HepG2 (cell line): Measurements from ENCODE around the gene KRT79. TPM values are rescaled to one million over a fixed set of nuclear protein-coding genes. Genes with fewer than 3 reads are reported as not detected.

Experiments
- ATAC-seq: fragments of 200-7000 bp; cut with Tn5 transposase; 3 replicates; pipeline ENCODE4 v1.9.1; 2020; ENCODE audit warnings: mild to moderate bottlenecking, moderate library complexity
- BruUV-seq: library from RNA; stranded (reverse); fragments of 400-500 nt; replicated peaks from 2 replicates; lab custom pipeline; 2021; lab: Mats Ljungman, UMichigan
- CTCF ChIA-PET: fragments of 300-600 bp; formaldehyde crosslinking; extraction: SDS; loops from one replicate; lab custom pipeline; 2021; ENCODE audit warnings: low total read pairs, inconsistent platforms, low intra/inter-chr PET ratio; lab: Yijun Ruan, JAX
- POLR2A ChIA-PET: fragments of 350-600 bp; sonication (Branson Sonifier 250); formaldehyde crosslinking; loops from one replicate; lab custom pipeline; 2020; ENCODE audit warnings: antibody characterized with exemption, inconsistent platforms; lab: Yijun Ruan, JAX
- DNase-seq: peaks from one replicate; pipeline ENCODE4 v3.0.0-alpha.2; 2015; ENCODE audit warnings: low spot score
- FAIRE-seq: peaks from 3 replicates; lab custom pipeline; 2011; peaks lifted over from hg19 to GRCh38; lab: Jason Lieb, UNC
- H2AFZ ChIP-seq: one replicate; pipeline ENCODE4 v1.6.1; 2011; ENCODE audit warnings: low read length, inconsistent platforms
- H3K27ac ChIP-seq: fragments of 300-600 bp; 3 replicates; pipeline ENCODE4 v1.8.0; 2011; ENCODE audit warnings: mixed run types, mild to moderate bottlenecking, mixed read lengths, low read length, inconsistent platforms; ENCODE audit not compliant: insufficient read depth; ENCODE audit errors: extremely low read length
- H3K27me3 ChIP-seq, 2 experiments: fragments of 200-600 bp in 1 of 2; 2 replicates in 1 of 2; 3 replicates in 1 of 2; pipeline versions ENCODE4 v1.6.0 to v1.8.0; 2011; ENCODE audit warnings: low read length in 2 of 2, mild to moderate bottlenecking in 2 of 2, moderate library complexity in 2 of 2, inconsistent platforms in 1 of 2; ENCODE audit not compliant: insufficient read depth in 2 of 2, control insufficient read depth in 1 of 2
- H3K36me3 ChIP-seq, 2 experiments: fragments of 200-600 bp in 1 of 2; replicated peaks in 1 of 2; 2 replicates in 1 of 2; 3 replicates in 1 of 2; pipeline versions ENCODE4 v1.5.1 to v1.8.0; 2011; ENCODE audit warnings: low read length in 2 of 2, inconsistent platforms in 1 of 2; ENCODE audit not compliant: insufficient read depth in 2 of 2, control insufficient read depth in 1 of 2
- H3K4me1 ChIP-seq: 2 replicates; pipeline ENCODE4 v1.5.1; 2012; ENCODE audit warnings: low read length, inconsistent platforms; ENCODE audit not compliant: insufficient read depth
- H3K4me2 ChIP-seq: 2 replicates; pipeline ENCODE4 v1.6.0; 2011; ENCODE audit warnings: low read depth, low read length, inconsistent platforms
- H3K4me3 ChIP-seq, 3 experiments: fragments of 200-600 bp in 1 of 3; sonication (generic), shearing (Covaris generic) in 1 of 3; replicated peaks in 1 of 3; 2 replicates each; pipeline ENCODE4 v1.5.1; 2011 to 2016; ENCODE audit warnings: low read length in 3 of 3, inconsistent platforms in 2 of 3, low read depth in 2 of 3, mild to moderate bottlenecking in 2 of 3, control low read depth in 1 of 3, mixed read lengths in 1 of 3; ENCODE audit not compliant: insufficient read depth in 1 of 3
- H3K79me2 ChIP-seq: one replicate; pipeline ENCODE4 v1.6.1; 2011; ENCODE audit warnings: low read length, inconsistent platforms; ENCODE audit not compliant: insufficient read depth
- H3K9ac ChIP-seq: 2 replicates; pipeline ENCODE4 v1.6.0; 2011; ENCODE audit warnings: mild to moderate bottlenecking, low read depth, low read length, inconsistent platforms; ENCODE audit not compliant: insufficient read depth
- H3K9me3 ChIP-seq: 2 replicates; pipeline ENCODE4 v1.5.1; 2012; ENCODE audit warnings: mild to moderate bottlenecking, low read length
- H4K20me1 ChIP-seq: 2 replicates; pipeline ENCODE4 v1.6.0; 2011; ENCODE audit warnings: inconsistent platforms, mild to moderate bottlenecking, low read length, moderate library complexity; ENCODE audit not compliant: insufficient read depth
- EEA1 ChIP-seq: sonication (generic); formaldehyde crosslinking; IDR thresholded peaks from 2 replicates; pipeline ENCODE4 v1.5.1; 2020; ENCODE audit warnings: mild to moderate bottlenecking, missing genetic modification reagents, borderline replicate concordance
- GABPB1 ChIP-seq: IDR thresholded peaks from 2 replicates; pipeline ENCODE4 v1.6.1; 2016; ENCODE audit warnings: mild to moderate bottlenecking, missing genetic modification reagents, moderate library complexity, missing compliant biosample characterization
- HNF4A ChIP-seq: sonication (generic); formaldehyde crosslinking; IDR thresholded peaks from 2 replicates; pipeline ENCODE4 v1.4.0; 2020; ENCODE audit warnings: missing genetic modification reagents
- HNRNPH1 ChIP-seq: fragments of 200-400 bp; formaldehyde crosslinking; optimal IDR thresholded peaks from 2 replicates; pipeline ENCODE3; 2017; ENCODE audit warnings: mild to moderate bottlenecking, low read depth, low read length
- JUND ChIP-seq: sonication (generic); formaldehyde crosslinking; IDR thresholded peaks from 2 replicates; pipeline ENCODE4 v1.8.0; 2022; ENCODE audit warnings: mild to moderate bottlenecking, missing genetic modification reagents
- KLF15 ChIP-seq: sonication (generic); formaldehyde crosslinking; IDR thresholded peaks from 2 replicates; pipeline ENCODE4 v1.8.1; 2023; ENCODE audit warnings: borderline replicate concordance, mild to moderate bottlenecking, inconsistent platforms, missing genetic modification reagents, mixed read lengths
- NFYB ChIP-seq: sonication (generic); formaldehyde crosslinking; IDR thresholded peaks from 2 replicates; pipeline ENCODE4 v1.4.0; 2020; ENCODE audit warnings: missing genetic modification reagents
- PITX1 ChIP-seq: sonication (generic); formaldehyde crosslinking; IDR thresholded peaks from 2 replicates; pipeline ENCODE4 v1.5.1; 2020; ENCODE audit warnings: mild to moderate bottlenecking, missing genetic modification reagents
- RAD21 ChIP-seq: fragments of 450-650 bp; formaldehyde crosslinking; IDR thresholded peaks from 2 replicates; pipeline ENCODE4 v1.5.0; 2020; ENCODE audit warnings: mild to moderate bottlenecking
- ZNF660 ChIP-seq: sonication (generic); formaldehyde crosslinking; IDR thresholded peaks from 2 replicates; pipeline ENCODE4 v1.5.1; 2020; ENCODE audit warnings: mild to moderate bottlenecking, low read depth, missing genetic modification reagents, borderline replicate concordance
- WGBS: methylation state at CpG from one replicate; pipeline ENCODE4 v1.1.6; 2017; ENCODE audit warnings: low lambda C conversion rate; 5-methylcytosine and 5-hydroxymethylcytosine counted together
- in situ Hi-C: cut with HindIII; loops from 2 replicates; pipeline ENCODE4 v1.10.0; 2017; ENCODE audit warnings: low pct_unique_long_range_greater_than_20kb; ENCODE audit not compliant: extremely low pct_ligation_motif_present
- intact Hi-C: fragments of 100-400 bp; cut with micrococcal nuclease; formaldehyde crosslinking; loops from one replicate; pipeline ENCODE4 v1.10.0; 2022; ENCODE audit not compliant: unreplicated experiment
- polyA plus RNA-seq, 8 experiments: library from polyadenylated mRNA; depleted of rRNA in 3 of 8; stranded (reverse) in 7 of 8; unstranded in 1 of 8; fragments of >200 nt; fragmentation: Illumina TruSeq in 4 of 8; extraction: Trizol in 4 of 8; gene quantifications; 2 replicates each; pipeline versions ENCODE4 v1.2.1 to v1.2.3, GENCODE V29; 2011 to 2016; ENCODE audit warnings: low read depth in 4 of 8, missing spikeins in 1 of 8, mixed read lengths in 1 of 8; ENCODE audit not compliant: insufficient read depth in 1 of 8
- total RNA-seq, 5 experiments: library from RNA; depleted of rRNA; stranded (reverse); fragments of >200 nt; fragmentation: Illumina TruSeq; extraction: Trizol; gene quantifications; 2 replicates each; pipeline ENCODE4 v1.2.3, GENCODE V29; 2016; ENCODE audit warnings: low read depth in 1 of 5
- TF ChIP-seq, protein P1 (sequence below): sonication (generic); formaldehyde crosslinking; IDR thresholded peaks from 2 replicates; pipeline ENCODE4 v1.4.0; 2020; ENCODE audit warnings: missing genetic modification reagents, borderline replicate concordance
- TF ChIP-seq, protein P2 (sequence below): IDR thresholded peaks from 2 replicates; pipeline ENCODE4 v1.6.1; 2016; ENCODE audit warnings: missing genetic modification reagents, missing compliant biosample characterization

The KRT79 gene
- total and polyA plus RNA-seq, 2 of the 13 experiments (the other 11 are each of a cell fraction or from before 2014, with no cell fraction given), result 0.09 TPM; not detected in 1

DNA sequence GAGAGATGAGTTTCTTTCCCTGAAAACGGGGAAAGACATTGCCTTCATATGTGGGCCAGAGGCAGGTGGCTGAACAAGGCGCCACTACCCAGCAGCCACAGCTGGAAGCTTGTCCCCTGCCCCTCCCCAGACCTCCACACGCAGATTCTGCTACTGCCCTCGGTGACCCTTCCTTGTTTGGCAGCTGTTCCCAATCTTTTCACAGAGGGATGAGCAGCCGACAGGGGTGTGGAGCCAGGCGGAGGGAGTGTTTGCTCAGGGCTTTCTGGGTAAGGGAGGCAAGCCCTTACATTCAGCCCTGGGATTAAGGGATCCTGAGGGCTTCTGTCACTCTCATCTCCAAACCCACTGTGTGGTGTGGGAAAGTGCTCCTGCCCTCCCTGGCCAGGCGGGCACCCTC is 15.7 kb downstream of the KRT79 start (continued):
- no peak for TF ChIP-seq KLF15 (CRISPR knock-in tag)
- TF ChIP-seq, all 625 proteins: peak for 0

DNA sequence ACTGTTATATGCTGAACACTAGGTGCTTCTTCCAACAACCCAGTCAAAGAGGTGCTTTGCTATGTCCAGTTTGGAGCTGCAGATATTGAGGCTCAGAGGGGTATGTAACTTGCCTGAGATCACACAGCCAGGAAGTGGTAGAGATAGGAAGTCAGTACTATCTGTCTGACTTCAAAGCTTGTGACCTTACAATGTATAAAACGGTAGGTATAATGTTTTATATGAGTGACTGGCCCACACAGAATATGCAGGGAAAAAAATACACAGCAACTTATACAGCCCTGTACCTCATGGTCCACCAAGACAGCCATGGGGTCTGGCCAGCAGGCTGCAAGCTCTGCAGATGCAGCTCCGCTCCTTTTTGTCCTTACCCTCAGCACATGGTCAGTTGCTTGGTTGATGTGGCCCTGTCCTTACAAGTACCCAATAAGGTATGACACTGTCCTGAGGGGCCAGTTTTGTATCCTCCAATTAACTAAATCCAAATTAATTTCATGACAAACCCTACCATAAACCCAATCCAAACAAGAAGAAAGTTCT is 16.3 kb downstream of the KRT79 start:
- intact Hi-C loops (no loop called here), in situ Hi-C loops (no loop called here)
- no peaks in the 10 kb centered on the region for H3K36me3 ChIP-seq
- H3K79me2 ChIP-seq, result no peaks in the 10 kb centered on the region
- no peak for DNase-seq
- no peak overlapping the region for H3K4me2 ChIP-seq
- no peaks in the 10 kb centered on the region for H3K9me3 ChIP-seq
- ChIA-PET POLR2A (no interaction called here), CTCF (no interaction called here)
- TF ChIP-seq HNRNPH1 (no peak), EEA1 (CRISPR knock-in tag) (no peak), GABPB1 (no peak), HNF4A (CRISPR knock-in tag) (no peak), JUND (CRISPR knock-in tag) (no peak), PITX1 (CRISPR knock-in tag) (no peak), RAD21 (CRISPR knock-in tag) (no peak), NFYB (CRISPR knock-in tag) (no peak), ZNF660 (no peak)
- TF ChIP-seq, protein P1, sequence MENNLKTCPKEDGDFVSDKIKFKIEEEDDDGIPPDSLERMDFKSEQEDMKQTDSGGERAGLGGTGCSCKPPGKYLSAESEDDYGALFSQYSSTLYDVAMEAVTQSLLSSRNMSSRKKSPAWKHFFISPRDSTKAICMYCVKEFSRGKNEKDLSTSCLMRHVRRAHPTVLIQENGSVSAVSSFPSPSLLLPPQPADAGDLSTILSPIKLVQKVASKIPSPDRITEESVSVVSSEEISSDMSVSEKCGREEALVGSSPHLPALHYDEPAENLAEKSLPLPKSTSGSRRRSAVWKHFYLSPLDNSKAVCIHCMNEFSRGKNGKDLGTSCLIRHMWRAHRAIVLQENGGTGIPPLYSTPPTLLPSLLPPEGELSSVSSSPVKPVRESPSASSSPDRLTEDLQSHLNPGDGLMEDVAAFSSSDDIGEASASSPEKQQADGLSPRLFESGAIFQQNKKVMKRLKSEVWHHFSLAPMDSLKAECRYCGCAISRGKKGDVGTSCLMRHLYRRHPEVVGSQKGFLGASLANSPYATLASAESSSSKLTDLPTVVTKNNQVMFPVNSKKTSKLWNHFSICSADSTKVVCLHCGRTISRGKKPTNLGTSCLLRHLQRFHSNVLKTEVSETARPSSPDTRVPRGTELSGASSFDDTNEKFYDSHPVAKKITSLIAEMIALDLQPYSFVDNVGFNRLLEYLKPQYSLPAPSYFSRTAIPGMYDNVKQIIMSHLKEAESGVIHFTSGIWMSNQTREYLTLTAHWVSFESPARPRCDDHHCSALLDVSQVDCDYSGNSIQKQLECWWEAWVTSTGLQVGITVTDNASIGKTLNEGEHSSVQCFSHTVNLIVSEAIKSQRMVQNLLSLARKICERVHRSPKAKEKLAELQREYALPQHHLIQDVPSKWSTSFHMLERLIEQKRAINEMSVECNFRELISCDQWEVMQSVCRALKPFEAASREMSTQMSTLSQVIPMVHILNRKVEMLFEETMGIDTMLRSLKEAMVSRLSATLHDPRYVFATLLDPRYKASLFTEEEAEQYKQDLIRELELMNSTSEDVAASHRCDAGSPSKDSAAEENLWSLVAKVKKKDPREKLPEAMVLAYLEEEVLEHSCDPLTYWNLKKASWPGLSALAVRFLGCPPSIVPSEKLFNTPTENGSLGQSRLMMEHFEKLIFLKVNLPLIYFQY (CRISPR knock-in tag), result no peak
- TF ChIP-seq, protein P2, sequence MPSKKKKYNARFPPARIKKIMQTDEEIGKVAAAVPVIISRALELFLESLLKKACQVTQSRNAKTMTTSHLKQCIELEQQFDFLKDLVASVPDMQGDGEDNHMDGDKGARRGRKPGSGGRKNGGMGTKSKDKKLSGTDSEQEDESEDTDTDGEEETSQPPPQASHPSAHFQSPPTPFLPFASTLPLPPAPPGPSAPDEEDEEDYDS (CRISPR knock-in tag), result no peak
- peaks cover 4 to 45% of the 10 kb centered on the region in 2 experiments; a peak in 4 of 5 replicates for H3K27me3 ChIP-seq
- H3K9ac ChIP-seq, result no peak overlapping the region
- no peak overlapping the region for H3K4me3 ChIP-seq
- no TSS peak for BruUV-seq
- H3K4me1 ChIP-seq, result no peaks in the 10 kb centered on the region
- no peak overlapping the region for H2AFZ ChIP-seq
- WGBS, result 0% methylated on average over 2 of the region's 2 CpGs
- no peaks in the 10 kb centered on the region for H4K20me1 ChIP-seq
- no peak for ATAC-seq
- no peak overlapping the region for H3K27ac ChIP-seq
- FAIRE-seq, result no peak
